ENCODE results near the gene C6orf163. TPM values are rescaled to one million over a fixed set of nuclear protein-coding genes. Genes with fewer than 3 reads are reported as not detected.

The C6orf163 gene
- total RNA-seq, 1 experiment from 2014 or later: 1.2 TPM

DNA sequence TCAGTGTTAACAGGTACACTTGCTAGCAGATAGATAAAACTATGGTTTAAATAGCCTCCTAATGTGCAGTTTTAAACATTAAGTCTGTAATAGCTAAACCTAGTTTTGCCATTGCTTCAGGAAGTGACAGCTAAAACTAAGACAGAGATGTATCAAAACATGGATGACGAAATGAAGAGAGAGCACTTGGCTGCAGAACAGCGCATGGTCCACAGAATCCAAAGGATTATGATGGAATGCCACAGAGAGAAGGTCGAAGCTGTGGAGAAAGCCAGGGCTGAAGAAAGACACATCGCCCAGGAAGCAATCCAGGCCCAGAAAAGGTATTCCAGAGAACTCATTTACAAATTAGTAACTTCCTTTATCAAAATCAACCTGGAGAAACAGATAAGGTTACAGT is 11.6 kb downstream of the C6orf163 start:
- Histone ChIP-seq H2BK5ac (ENCODE audit: insufficient read length, low read length) (no peak overlapping the region), H4K5ac (ENCODE audit: insufficient read length, low read depth, low read length) (no peak overlapping the region), H3K4me1 (ENCODE audit: insufficient read depth, low read length) (no peaks in the 10 kb centered on the region), H3T11ph (ENCODE audit: low read length) (no peak overlapping the region), H3K23ac (ENCODE audit: insufficient read length, low read depth, low read length) (no peak overlapping the region), H2BK12ac (ENCODE audit: insufficient read length, low read depth, low read length) (no peak overlapping the region), H4K20me1 (ENCODE audit: control insufficient read depth, insufficient read depth, insufficient read length) (no peaks in the 10 kb centered on the region), H3K27me3 (ENCODE audit: insufficient read depth, low read length) (no peaks in the 10 kb centered on the region), H3K27ac (ENCODE audit: insufficient read length, low read depth, low read length) (no peak overlapping the region), H4K91ac (ENCODE audit: insufficient read length, low read depth, low read length) (no peak overlapping the region), H2BK20ac (ENCODE audit: low read depth, low read length, poor library complexity, severe bottlenecking) (no peak overlapping the region), H3K9me3 (ENCODE audit: control insufficient read depth, low read depth, low read length) (no peaks in the 10 kb centered on the region), H3K56ac (ENCODE audit: insufficient read length, low read depth, low read length) (no peak overlapping the region), H3K9ac (ENCODE audit: extremely low read depth, insufficient read length, low read length) (no peak overlapping the region), H3K14ac (ENCODE audit: insufficient read depth, low read length) (no peak overlapping the region), H2BK15ac (ENCODE audit: low read depth, low read length) (no peak overlapping the region), H3K18ac (ENCODE audit: insufficient read length, low read depth, low read length) (no peak overlapping the region), H4K8ac (replicated peaks; ENCODE audit: insufficient read length, low read depth, low read length) (no peak overlapping the region), H3K79me1 (ENCODE audit: insufficient read depth, low read depth, low read length, poor library complexity, severe bottlenecking) (no peaks in the 10 kb centered on the region), H3K4me2 (ENCODE audit: insufficient read depth, insufficient read length, low read length) (no peak overlapping the region), H3K23me2 (ENCODE audit: insufficient read length, low read depth, low read length, poor library complexity, severe bottlenecking) (no peaks in the 10 kb centered on the region), H3K79me2 (ENCODE audit: insufficient read depth, low read length) (no peaks in the 10 kb centered on the region), H2BK120ac (ENCODE audit: low read depth, low read length, poor library complexity, severe bottlenecking) (no peak overlapping the region), H3K4ac (ENCODE audit: low read depth, low read length) (no peak overlapping the region), H2AK5ac (ENCODE audit: insufficient read length, low read length) (no peak overlapping the region), H2AFZ (ENCODE audit: low read length) (no peak overlapping the region)
- H3K4me1 Mint-ChIP-seq: peaks cover 0 to 5% of the 10 kb centered on the region in 2 experiments; a peak in 1 of 4 replicates
- no CpG with 5 or more reads among the region's 4 CpGs for WGBS (ENCODE audit: extremely low coverage, insufficient read length, low lambda C conversion rate)
- DNase-seq: no peak
- no peak overlapping the region for H3K4me3 Mint-ChIP-seq
- H3K27ac Mint-ChIP-seq: no peak overlapping the region
- H3K36me3 Mint-ChIP-seq (ENCODE audit: insufficient read depth in 1 of 3, low read depth in 3 of 3): no peaks in the 10 kb centered on the region
- H3K27me3 Mint-ChIP-seq (ENCODE audit: low read depth): no peaks in the 10 kb centered on the region
- no peak for TF ChIP-seq CTCF (conservative IDR thresholded peaks at IDR 0.05)
- H3K9me3 Mint-ChIP-seq: no peaks in the 10 kb centered on the region; a peak in 1 of 5 replicates

Measured in H9 (cell line).